Erythroblast (primary cell): ENCODE measurements around the gene HECTD2.

Experiments used
- GATA1 ChIP-seq: IDR thresholded peaks from 2 replicates; pipeline ENCODE4 v1.6.1; 2011; ENCODE audit warnings: low read depth, mild to moderate bottlenecking, control low read depth, low read length, moderate library complexity
- POLR2A ChIP-seq: IDR thresholded peaks from 2 replicates; pipeline ENCODE4 v1.6.1; 2011; ENCODE audit warnings: mild to moderate bottlenecking, low read length

- TF ChIP-seq POLR2A = no peak
- TF ChIP-seq GATA1 = no peak
Observed at GRCh38 chr10:91420868-91421267, 10.7 kb downstream of the HECTD2 start.
